ENCODE data around the gene OR8B8.
"Not testable (repeated sequence)": the region's sequence is repeated elsewhere in the genome, so short reads cannot be mapped to it uniquely, and the experiment has no call there.

Gene OR8B8

DNA sequence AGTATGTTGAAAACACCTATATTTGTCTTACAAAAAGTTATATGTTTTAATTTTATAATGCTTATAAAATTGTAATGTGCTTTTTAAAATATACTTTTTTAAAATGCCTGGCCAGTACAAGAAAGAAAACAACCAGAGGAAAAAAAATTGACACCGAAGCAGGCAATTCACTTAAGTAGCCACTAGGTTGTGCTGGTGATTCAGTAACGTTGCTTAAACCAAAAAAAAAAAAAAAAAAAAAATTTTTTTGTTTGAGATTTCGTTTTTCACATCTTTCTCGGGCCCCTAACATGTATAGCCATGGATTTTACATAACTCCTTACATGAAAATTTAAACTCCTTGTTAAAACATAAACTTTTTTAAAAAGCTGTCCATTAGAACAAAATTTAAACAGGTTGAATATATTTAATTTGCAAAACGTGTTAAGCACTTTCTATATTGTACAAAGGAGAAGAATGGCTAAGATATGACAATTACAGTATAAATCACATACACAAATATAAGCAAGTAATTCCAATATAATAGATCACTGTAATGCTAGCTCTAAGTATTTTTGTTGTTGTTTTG, 30.1 kb downstream of the OR8B8 start:
- DNase-seq (ENCODE audit: insufficient read length, low spot score), result no peak
- no peak for FAIRE-seq
- TF ChIP-seq CTCF (IDR thresholded peaks at IDR 0.05; ENCODE audit: insufficient read depth, missing control alignments), result peak; percentile 63

- TF ChIP-seq CTCF (IDR thresholded peaks at IDR 0.05; ENCODE audit: insufficient read depth, missing control alignments), result no peak
Measured at GRCh38 chr11:124409906-124410305, 35.6 kb downstream of the OR8B8 start.

GRCh38 chr11:124405581-124405980, 39.9 kb downstream of the OR8B8 start:
- no peak for TF ChIP-seq CTCF (IDR thresholded peaks at IDR 0.05; ENCODE audit: insufficient read depth, missing control alignments)
- FAIRE-seq (no peak), DNase-seq (ENCODE audit: insufficient read length, low spot score) (no peak)

More at GRCh38 chr11:124409906-124410305, 35.6 kb downstream of the OR8B8 start:
- DNase-seq (ENCODE audit: insufficient read length, low spot score) (no peak), FAIRE-seq (no peak)

- DNase-seq (ENCODE audit: insufficient read length, low spot score); FAIRE-seq: not testable (repeated sequence)
Measured at GRCh38 chr11:124403186-124403585, 42.3 kb downstream of the OR8B8 start.

GRCh38 chr11:124402326-124402922, 43.1 kb downstream of the OR8B8 start:
- TF ChIP-seq CTCF (IDR thresholded peaks at IDR 0.05; ENCODE audit: insufficient read depth, missing control alignments), result peak; percentile 61
- no peak for FAIRE-seq
- peak; percentile 12 for DNase-seq (ENCODE audit: insufficient read length, low spot score)

GRCh38 chr11:124398924-124399323, 46.6 kb downstream of the OR8B8 start, which contains the start of gene OR8B3:
TSS of gene OR8B3 (minus strand) at chr11:124399024. CDS start at chr11:124397351, 1,673 bp downstream.
- no peak for DNase-seq (ENCODE audit: insufficient read length, low spot score)
- no peak for TF ChIP-seq CTCF (IDR thresholded peaks at IDR 0.05; ENCODE audit: insufficient read depth, missing control alignments)
- no peak for FAIRE-seq

- FAIRE-seq, result not testable (repeated sequence)
Measured at GRCh38 chr11:124396847-124397246, 48.6 kb downstream of the OR8B8 start.

DNA sequence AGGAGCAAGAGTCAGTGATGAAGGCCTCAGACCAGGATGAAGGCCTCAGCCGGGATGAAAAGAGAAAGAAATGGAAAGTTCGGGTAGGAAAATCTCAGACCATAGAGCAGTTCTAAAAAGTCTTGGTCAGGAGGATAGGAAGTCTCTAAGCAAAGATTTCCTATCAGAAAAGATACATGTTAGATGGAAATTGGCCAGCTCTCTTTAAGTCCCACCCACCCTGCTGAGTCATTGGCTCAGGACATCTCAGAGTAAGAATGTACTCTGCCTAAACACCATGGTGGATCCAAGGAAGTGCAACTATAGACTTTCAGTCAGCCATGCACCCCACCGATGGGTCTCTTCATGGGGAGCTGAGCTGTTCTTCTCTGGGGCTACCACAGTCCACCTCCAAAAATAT, 51.1 kb downstream of the OR8B8 start:
- no peak for TF ChIP-seq CTCF (IDR thresholded peaks at IDR 0.05; ENCODE audit: insufficient read depth, missing control alignments)
- DNase-seq (ENCODE audit: insufficient read length, low spot score) (no peak), FAIRE-seq (no peak)

More at GRCh38 chr11:124396847-124397246, 48.6 kb downstream of the OR8B8 start:
- not testable (repeated sequence) for DNase-seq (ENCODE audit: insufficient read length, low spot score)

Measured in D721Med (cell line).